H1 (cell line): ENCODE results near the gene MARK4. TPM values are rescaled to one million over a fixed set of nuclear protein-coding genes. Genes with fewer than 3 reads are reported as not detected.

Source experiments
- CTCF ChIA-PET: fragments of 300-600 bp; sonication (Branson Sonifier 250); formaldehyde crosslinking; loops from one replicate; lab custom pipeline; 2021; ENCODE audit not compliant: partially characterized antibody; lab: Charles Lee
- POLR2A ChIA-PET: fragments of 300-600 bp; sonication (Branson Sonifier 250); formaldehyde crosslinking; loops from one replicate; lab custom pipeline; 2021; ENCODE audit warnings: inconsistent platforms; ENCODE audit not compliant: partially characterized antibody; lab: Charles Lee
- DNase-seq, 2 experiments: peaks; one replicate each; pipeline versions ENCODE4 v3.0.0 to v3.0.0-alpha.2; 2010 to 2022; ENCODE audit warnings: low spot score in 2 of 2, low read depth in 1 of 2, mixed read lengths in 1 of 2
- FAIRE-seq: peaks from 2 replicates; lab custom pipeline; 2011; peaks lifted over from hg19 to GRCh38; lab: Jason Lieb, UNC
- H2AFZ ChIP-seq: 2 replicates; pipeline ENCODE4 v1.8.1; 2012; ENCODE audit warnings: low read length, inconsistent platforms
- H2AK5ac ChIP-seq: 2 replicates; pipeline ENCODE4 v1.6.1; 2013; ENCODE audit warnings: low read depth, low read length
- H2BK120ac ChIP-seq: replicated peaks from 2 replicates; pipeline ENCODE3; 2013; ENCODE audit warnings: low read depth, low read length, inconsistent platforms
- H2BK12ac ChIP-seq: 2 replicates; pipeline ENCODE4 v1.6.1; 2013; ENCODE audit warnings: low read depth, low read length
- H2BK15ac ChIP-seq: 2 replicates; pipeline ENCODE4 v1.6.1; 2013; ENCODE audit warnings: low read length
- H2BK20ac ChIP-seq: 2 replicates; pipeline ENCODE4 v1.6.1; 2013; ENCODE audit warnings: low read length
- H2BK5ac ChIP-seq: 2 replicates; pipeline ENCODE4 v1.6.1; 2013; ENCODE audit warnings: low read depth, low read length
- H3K14ac ChIP-seq: 2 replicates; pipeline ENCODE4 v1.6.1; 2013; ENCODE audit warnings: inconsistent platforms; ENCODE audit not compliant: insufficient read length
- H3K18ac ChIP-seq: 2 replicates; pipeline ENCODE4 v1.6.1; 2013; ENCODE audit warnings: low read length; ENCODE audit errors: extremely low read depth
- H3K23ac ChIP-seq: 2 replicates; pipeline ENCODE4 v1.6.1; 2013; ENCODE audit warnings: inconsistent platforms; ENCODE audit not compliant: insufficient read length
- H3K23me2 ChIP-seq: 2 replicates; pipeline ENCODE4 v1.6.1; 2013; ENCODE audit warnings: low read depth, low read length
- H3K27ac ChIP-seq: 2 replicates; pipeline ENCODE4 v1.6.1; 2011; ENCODE audit warnings: low read depth, low read length, inconsistent platforms
- H3K27me3 ChIP-seq, 4 experiments: replicated peaks in 1 of 4; 1 replicate in 1 of 4; 2 replicates in 3 of 4; pipeline versions ENCODE4 v1.6.1 to v1.8.1; 2011 to 2013; ENCODE audit warnings: low read length in 3 of 4, mild to moderate bottlenecking in 3 of 4, inconsistent platforms in 2 of 4, mixed read lengths in 2 of 4, moderate library complexity in 1 of 4; ENCODE audit not compliant: control insufficient read depth in 3 of 4, insufficient read depth in 3 of 4; ENCODE audit errors: extremely low read depth in 1 of 4
- H3K36me3 ChIP-seq, 4 experiments: 2 replicates each; pipeline versions ENCODE4 v1.6.1 to v1.8.1; 2011 to 2013; ENCODE audit warnings: mild to moderate bottlenecking in 4 of 4, low read length in 3 of 4, moderate library complexity in 2 of 4, control low read depth in 1 of 4, inconsistent platforms in 1 of 4; ENCODE audit not compliant: insufficient read depth in 4 of 4, control insufficient read depth in 2 of 4
- H3K4ac ChIP-seq: replicated peaks from 2 replicates; pipeline ENCODE3; 2013; ENCODE audit warnings: low read length, low read depth, mixed read lengths, inconsistent platforms; ENCODE audit not compliant: insufficient read length
- H3K4me1 ChIP-seq, 4 experiments: replicated peaks in 1 of 4; 1 replicate in 1 of 4; 2 replicates in 3 of 4; pipeline versions ENCODE4 v1.6.1 to v1.8.1; 2011 to 2013; ENCODE audit warnings: low read length in 3 of 4, inconsistent platforms in 2 of 4, mixed read lengths in 1 of 4; ENCODE audit not compliant: insufficient read depth in 4 of 4, control insufficient read depth in 3 of 4
- H3K4me2 ChIP-seq, 2 experiments: 2 replicates each; pipeline versions ENCODE4 v1.6.1 to v1.8.1; 2011 to 2013; ENCODE audit warnings: low read depth in 2 of 2, low read length in 2 of 2, control low read depth in 1 of 2, inconsistent platforms in 1 of 2, mild to moderate bottlenecking in 1 of 2; ENCODE audit not compliant: insufficient read depth in 1 of 2
- H3K4me3 ChIP-seq, 4 experiments: fragments of 200-600, 300-600 bp in 1 of 4; sonication (generic), shearing (Covaris generic), sonication (Bioruptor Twin) in 1 of 4; 2 replicates each; pipeline versions ENCODE4 v1.5.1 to v1.8.1; 2011 to 2016; ENCODE audit warnings: low read length in 4 of 4, low read depth in 3 of 4, control low read depth in 2 of 4, inconsistent platforms in 2 of 4, mild to moderate bottlenecking in 2 of 4, mixed read lengths in 1 of 4, moderate library complexity in 1 of 4; ENCODE audit not compliant: insufficient read depth in 2 of 4; ENCODE audit errors: extremely low read depth in 1 of 4
- H3K56ac ChIP-seq: replicated peaks from 2 replicates; pipeline ENCODE3; 2013; ENCODE audit warnings: low read depth, mild to moderate bottlenecking, mixed read lengths, low read length, inconsistent platforms; ENCODE audit not compliant: insufficient read length
- H3K79me1 ChIP-seq: 2 replicates; pipeline ENCODE4 v1.6.1; 2013; ENCODE audit warnings: low read depth, low read length, control low read depth
- H3K79me2 ChIP-seq, 2 experiments: 2 replicates each; pipeline versions ENCODE4 v1.6.1 to v1.8.1; 2012 to 2013; ENCODE audit warnings: low read length in 2 of 2, mild to moderate bottlenecking in 2 of 2, inconsistent platforms in 1 of 2; ENCODE audit not compliant: insufficient read depth in 2 of 2, control insufficient read depth in 1 of 2
- H3K9ac ChIP-seq, 4 experiments: replicated peaks in 1 of 4; 1 replicate in 1 of 4; 2 replicates in 3 of 4; pipeline versions ENCODE4 v1.6.1 to v1.8.1; 2011 to 2013; ENCODE audit warnings: low read depth in 3 of 4, low read length in 3 of 4, control low read depth in 2 of 4, mild to moderate bottlenecking in 2 of 4, moderate library complexity in 2 of 4, inconsistent platforms in 1 of 4; ENCODE audit errors: extremely low read depth in 1 of 4
- H3K9me3 ChIP-seq, 2 experiments: 2 replicates each; pipeline versions ENCODE4 v1.6.1 to v1.8.1; 2012 to 2013; ENCODE audit warnings: mild to moderate bottlenecking in 2 of 2, moderate library complexity in 2 of 2, control low read depth in 1 of 2, inconsistent platforms in 1 of 2, low read depth in 1 of 2, low read length in 1 of 2, mixed read lengths in 1 of 2; ENCODE audit not compliant: insufficient read depth in 2 of 2
- H4K20me1 ChIP-seq, 2 experiments: replicated peaks in 1 of 2; 2 replicates each; pipeline versions ENCODE3 to v1.8.1; 2011 to 2013; ENCODE audit warnings: inconsistent platforms in 2 of 2, low read length in 2 of 2, mild to moderate bottlenecking in 1 of 2; ENCODE audit not compliant: insufficient read depth in 2 of 2, control insufficient read depth in 1 of 2
- H4K5ac ChIP-seq: 2 replicates; pipeline ENCODE4 v1.6.1; 2013; ENCODE audit warnings: low read length, low read depth, mixed read lengths, inconsistent platforms; ENCODE audit not compliant: insufficient read length
- H4K8ac ChIP-seq: 2 replicates; pipeline ENCODE4 v1.8.0; 2013; ENCODE audit warnings: mild to moderate bottlenecking, moderate library complexity, low read length, inconsistent platforms; ENCODE audit not compliant: insufficient read depth; ENCODE audit errors: extremely low read depth
- H4K91ac ChIP-seq: replicated peaks from 2 replicates; pipeline ENCODE3; 2013; ENCODE audit warnings: low read length, mixed read lengths, inconsistent platforms; ENCODE audit not compliant: insufficient read length
- ASH2L ChIP-seq: fragments of 200-600, 300-600 bp; sonication (generic); IDR thresholded peaks from one replicate; pipeline ENCODE4 v1.7.1; 2017; ENCODE audit warnings: low read length
- BCL11A ChIP-seq, 2 experiments: IDR thresholded peaks; one replicate each; pipeline ENCODE4 v1.6.1; 2011; ENCODE audit warnings: low read depth in 2 of 2, low read length in 2 of 2, mild to moderate bottlenecking in 2 of 2
- GTF2F1 ChIP-seq: IDR thresholded peaks from 2 replicates; pipeline ENCODE4 v1.6.1; 2012; ENCODE audit warnings: low read depth, low read length, improper control_type of control experiment, borderline replicate concordance
- RNF2 ChIP-seq: fragments of 200-900, 300-1000 bp; sonication (generic); IDR thresholded peaks from 2 replicates; pipeline ENCODE4 v1.7.1; 2016; ENCODE audit warnings: borderline replicate concordance, low read depth, mild to moderate bottlenecking, antibody characterized with exemption, low read length; ENCODE audit not compliant: poor library complexity, severe bottlenecking; ENCODE audit errors: missing control alignments
- SIN3A ChIP-seq, 2 experiments: IDR thresholded peaks in 1 of 2; conservative IDR thresholded peaks in 1 of 2; 2 replicates each; pipeline ENCODE4 v1.6.1; 2011 to 2012; ENCODE audit warnings: low read length in 2 of 2, improper control_type of control experiment in 1 of 2, low read depth in 1 of 2, mild to moderate bottlenecking in 1 of 2
- TAF1 ChIP-seq: IDR thresholded peaks from 2 replicates; pipeline ENCODE4 v1.6.1; 2011; ENCODE audit warnings: mild to moderate bottlenecking, low read depth, low read length
- TBP ChIP-seq: IDR thresholded peaks from 2 replicates; pipeline ENCODE4 v1.6.1; 2011; ENCODE audit warnings: low read depth, low read length, improper control_type of control experiment
- WGBS, 2 experiments: shearing (Covaris generic) in 1 of 2; methylation state at CpG; one replicate each; pipeline versions ENCODE4 v1.1.6 to v1.1.7; 2013 to 2015; ENCODE audit warnings: low lambda C conversion rate in 2 of 2, mixed read lengths in 2 of 2, inconsistent platforms in 1 of 2, low coverage in 1 of 2, missing lambda C conversion rate in 1 of 2; ENCODE audit not compliant: insufficient replicate concordance in 2 of 2, insufficient coverage in 1 of 2, insufficient read length in 1 of 2; ENCODE audit errors: extremely low coverage in 1 of 2, missing lambda C conversion rate in 1 of 2; 5-methylcytosine and 5-hydroxymethylcytosine counted together
- polyA plus RNA-seq, 7 experiments: library from polyadenylated mRNA; depleted of rRNA in 3 of 7; stranded (reverse) in 5 of 7; unstranded in 2 of 7; fragments of >200 nt in 5 of 7; fragments of 200-250 nt in 2 of 7; gene quantifications; 1 replicate in 5 of 7; 2 replicates in 1 of 7; 4 replicates in 1 of 7; pipeline versions ENCODE4 v1.2.1 to v1.2.3, GENCODE V29; 2011 to 2013; ENCODE audit warnings: missing spikeins in 2 of 7, mixed read lengths in 2 of 7
- total RNA-seq: library from RNA; stranded (reverse); fragmentation: NEBNext Ultra II Directional; extraction: Animal tissue kit (Norgen Biotek cat#: 25700); gene quantifications from 2 replicates; pipeline ENCODE4 v1.2.1, GENCODE V29; 2021
- TF ChIP-seq, protein P1 (sequence below): IDR thresholded peaks from 2 replicates; pipeline ENCODE4 v1.6.1; 2011; ENCODE audit warnings: low read depth, mild to moderate bottlenecking, low read length; ENCODE audit not compliant: insufficient read depth
- TF ChIP-seq, protein P2 (sequence below): IDR thresholded peaks from 2 replicates; pipeline ENCODE4 v1.6.1; 2011; ENCODE audit warnings: low read length, improper control_type of control experiment

Gene MARK4
- total and polyA plus RNA-seq, 2 of the 8 experiments (the other 6 are each of a cell fraction or from before 2014, with no cell fraction given), result 12.3 to 49.8 TPM

DNA sequence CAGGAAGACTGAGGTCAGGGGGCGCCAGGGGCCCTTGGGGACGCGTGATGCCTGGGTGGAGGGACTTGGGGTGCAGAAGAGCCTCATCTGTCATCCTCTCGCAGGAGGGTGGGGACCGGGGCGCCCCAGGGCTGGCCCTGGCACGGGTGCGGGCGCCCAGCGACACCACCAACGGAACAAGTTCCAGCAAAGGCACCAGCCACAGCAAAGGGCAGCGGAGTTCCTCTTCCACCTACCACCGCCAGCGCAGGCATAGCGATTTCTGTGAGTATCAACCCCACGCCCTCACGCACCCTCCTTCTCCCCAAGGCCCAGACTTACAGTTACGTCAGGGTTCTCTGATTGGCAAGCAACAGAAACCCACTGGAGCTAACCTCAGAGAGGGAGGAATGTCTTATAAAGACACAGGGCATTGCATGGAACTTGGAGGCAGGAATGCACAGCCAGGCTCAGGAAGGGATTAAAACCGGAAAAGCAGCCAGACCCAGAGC, 29.4 kb downstream of the MARK4 start:
- H3K79me1 ChIP-seq, result no peaks in the 10 kb centered on the region
- no peak overlapping the region for H2BK12ac ChIP-seq
- H3K4me1 ChIP-seq, result no peaks in the 10 kb centered on the region
- H3K18ac ChIP-seq, result no peak overlapping the region
- H3K23ac ChIP-seq, result no peak overlapping the region
- no peak for FAIRE-seq
- H2AK5ac ChIP-seq, result no peak overlapping the region
- no peak overlapping the region for H4K5ac ChIP-seq
- H2BK120ac ChIP-seq, result no peak overlapping the region
- H3K4me3 ChIP-seq, result no peak overlapping the region
- H2BK15ac ChIP-seq, result no peak overlapping the region
- H2BK20ac ChIP-seq, result no peak overlapping the region
- H4K8ac ChIP-seq, result no peak overlapping the region
- H3K27ac ChIP-seq, result no peak overlapping the region
- H2BK5ac ChIP-seq, result no peak overlapping the region
- H3K27me3 ChIP-seq, result no peaks in the 10 kb centered on the region
- TF ChIP-seq TBP, result no peak
- no peak for TF ChIP-seq RNF2
- no peak for TF ChIP-seq ASH2L
- TF ChIP-seq GTF2F1, result no peak
- no peak for TF ChIP-seq BCL11A (IDR thresholded peaks at IDR 0.05; ENCODE audit: low read depth in 2 of 2, low read length in 2 of 2)
- TF ChIP-seq TAF1, result no peak
- TF ChIP-seq SIN3A (conservative IDR thresholded peaks at IDR 0.05 in 1 of 2, IDR thresholded peaks at IDR 0.05 in 1 of 2; ENCODE audit: low read depth in 1 of 2, low read length in 2 of 2), result no peak
- TF ChIP-seq, protein P1, sequence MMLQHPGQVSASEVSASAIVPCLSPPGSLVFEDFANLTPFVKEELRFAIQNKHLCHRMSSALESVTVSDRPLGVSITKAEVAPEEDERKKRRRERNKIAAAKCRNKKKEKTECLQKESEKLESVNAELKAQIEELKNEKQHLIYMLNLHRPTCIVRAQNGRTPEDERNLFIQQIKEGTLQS, result no peak
- TF ChIP-seq, protein P2, sequence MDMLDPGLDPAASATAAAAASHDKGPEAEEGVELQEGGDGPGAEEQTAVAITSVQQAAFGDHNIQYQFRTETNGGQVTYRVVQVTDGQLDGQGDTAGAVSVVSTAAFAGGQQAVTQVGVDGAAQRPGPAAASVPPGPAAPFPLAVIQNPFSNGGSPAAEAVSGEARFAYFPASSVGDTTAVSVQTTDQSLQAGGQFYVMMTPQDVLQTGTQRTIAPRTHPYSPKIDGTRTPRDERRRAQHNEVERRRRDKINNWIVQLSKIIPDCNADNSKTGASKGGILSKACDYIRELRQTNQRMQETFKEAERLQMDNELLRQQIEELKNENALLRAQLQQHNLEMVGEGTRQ, result no peak
- no peak overlapping the region for H3K56ac ChIP-seq
- 90% methylated on average over 13 of the region's 19 CpGs; no CpG with 5 or more reads in 1 of the 2 experiments for WGBS, 2 experiments
- no peak overlapping the region for H3K14ac ChIP-seq
- H3K9me3 ChIP-seq, result no peaks in the 10 kb centered on the region
- no peak for DNase-seq
- H3K9ac ChIP-seq, result no peak overlapping the region
- POLR2A ChIA-PET, result no interaction called here
- no peaks in the 10 kb centered on the region for H3K79me2 ChIP-seq
- CTCF ChIA-PET, result interaction anchor here (0.6 to 0.9 kb wide), 2 partner anchors 10 to 54 kb away, joined by 3 read pairs; no protein-coding TSS in a partner anchor
- H3K36me3 ChIP-seq, result peaks cover 2 to 19% (median 8%) of the 10 kb centered on the region in 4 experiments; a peak in 6 of 8 replicates
- H3K4me2 ChIP-seq, result no peak overlapping the region
- H4K91ac ChIP-seq, result no peak overlapping the region
- H3K23me2 ChIP-seq, result no peaks in the 10 kb centered on the region
- H2AFZ ChIP-seq, result no peak overlapping the region
- no peak overlapping the region for H3K4ac ChIP-seq
- H4K20me1 ChIP-seq, result peaks cover 0 to under 1% of the 10 kb centered on the region in 2 experiments
